ENCODE data around the gene FN3KRP. TPM values are rescaled to one million over a fixed set of nuclear protein-coding genes. Genes with fewer than 3 reads are reported as not detected.

FN3KRP gene
- total RNA-seq, 1 donor from 2014 or later: 28.1 TPM

GRCh38 chr17:82710499-82711232 lies 5.8 kb upstream of the FN3KRP start:
- Mint-ChIP-seq H3K27ac (ENCODE audit: unreplicated experiment) (no peak overlapping the region), H3K27me3 (ENCODE audit: unreplicated experiment) (no peaks in the 10 kb centered on the region), H3K9me3 (ENCODE audit: unreplicated experiment) (peaks cover 8% of the 10 kb centered on the region), H3K4me3 (ENCODE audit: unreplicated experiment) (no peak overlapping the region), H3K36me3 (ENCODE audit: unreplicated experiment) (no peaks in the 10 kb centered on the region), H3K4me1 (ENCODE audit: low read depth, unreplicated experiment) (peaks cover 4% of the 10 kb centered on the region)
- no peak for TF ChIP-seq CTCF (IDR thresholded peaks at IDR 0.05; ENCODE audit: partially characterized antibody, unreplicated experiment)
- no peak for DNase-seq

GRCh38 chr17:82713071-82713723 lies 3.3 kb upstream of the FN3KRP start:
- H3K27me3 Mint-ChIP-seq (ENCODE audit: unreplicated experiment): peaks cover 5% of the 10 kb centered on the region
- H3K36me3 Mint-ChIP-seq (ENCODE audit: unreplicated experiment): no peaks in the 10 kb centered on the region
- no peak for DNase-seq
- H3K4me1 Mint-ChIP-seq (ENCODE audit: low read depth, unreplicated experiment): peaks cover 11% of the 10 kb centered on the region
- peaks cover 11% of the 10 kb centered on the region for H3K9me3 Mint-ChIP-seq (ENCODE audit: unreplicated experiment)
- H3K27ac Mint-ChIP-seq (ENCODE audit: unreplicated experiment): peak overlapping the region; percentile 31
- no peak for TF ChIP-seq CTCF (IDR thresholded peaks at IDR 0.05; ENCODE audit: partially characterized antibody, unreplicated experiment)
- H3K4me3 Mint-ChIP-seq (ENCODE audit: unreplicated experiment): no peak overlapping the region

GRCh38 chr17:82718986-82719685 lies 2.6 kb downstream of the FN3KRP start:
- Mint-ChIP-seq H3K27ac (ENCODE audit: unreplicated experiment) (no peak overlapping the region), H3K36me3 (ENCODE audit: unreplicated experiment) (no peaks in the 10 kb centered on the region), H3K4me3 (ENCODE audit: unreplicated experiment) (no peak overlapping the region), H3K27me3 (ENCODE audit: unreplicated experiment) (peaks cover 5% of the 10 kb centered on the region), H3K9me3 (ENCODE audit: unreplicated experiment) (peaks cover 8% of the 10 kb centered on the region), H3K4me1 (ENCODE audit: low read depth, unreplicated experiment) (peaks cover 7% of the 10 kb centered on the region)
- no peak for TF ChIP-seq CTCF (IDR thresholded peaks at IDR 0.05; ENCODE audit: partially characterized antibody, unreplicated experiment)
- DNase-seq: no peak

GRCh38 chr17:82720204-82720603 lies 3.7 kb downstream of the FN3KRP start:
- Mint-ChIP-seq H3K36me3 (ENCODE audit: unreplicated experiment) (no peaks in the 10 kb centered on the region), H3K4me1 (ENCODE audit: low read depth, unreplicated experiment) (peaks cover 7% of the 10 kb centered on the region), H3K27ac (ENCODE audit: unreplicated experiment) (no peak overlapping the region), H3K9me3 (ENCODE audit: unreplicated experiment) (peaks cover 5% of the 10 kb centered on the region), H3K4me3 (ENCODE audit: unreplicated experiment) (no peak overlapping the region), H3K27me3 (ENCODE audit: unreplicated experiment) (peaks cover 5% of the 10 kb centered on the region)
- TF ChIP-seq CTCF (IDR thresholded peaks at IDR 0.05; ENCODE audit: partially characterized antibody, unreplicated experiment): no peak
- no peak for DNase-seq

Data from glutamatergic neuron (in vitro differentiated cells).